ENCODE results near the gene VTI1A. TPM values are rescaled to one million over a fixed set of nuclear protein-coding genes. Genes with fewer than 3 reads are reported as not detected.

VTI1A gene
- total and polyA plus RNA-seq, 2 of the 13 experiments (the other 11 are each of a cell fraction or from before 2014, with no cell fraction given) = 11.7 to 32.7 TPM

- TF ChIP-seq, protein P1, sequence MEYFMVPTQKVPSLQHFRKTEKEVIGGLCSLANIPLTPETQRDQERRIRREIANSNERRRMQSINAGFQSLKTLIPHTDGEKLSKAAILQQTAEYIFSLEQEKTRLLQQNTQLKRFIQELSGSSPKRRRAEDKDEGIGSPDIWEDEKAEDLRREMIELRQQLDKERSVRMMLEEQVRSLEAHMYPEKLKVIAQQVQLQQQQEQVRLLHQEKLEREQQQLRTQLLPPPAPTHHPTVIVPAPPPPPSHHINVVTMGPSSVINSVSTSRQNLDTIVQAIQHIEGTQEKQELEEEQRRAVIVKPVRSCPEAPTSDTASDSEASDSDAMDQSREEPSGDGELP (IDR thresholded peaks at IDR 0.05; ENCODE audit: borderline replicate concordance, low read depth) = peak; percentile 52; the same call in 1 of the 2 replicates
- TF ChIP-seq, protein P2, sequence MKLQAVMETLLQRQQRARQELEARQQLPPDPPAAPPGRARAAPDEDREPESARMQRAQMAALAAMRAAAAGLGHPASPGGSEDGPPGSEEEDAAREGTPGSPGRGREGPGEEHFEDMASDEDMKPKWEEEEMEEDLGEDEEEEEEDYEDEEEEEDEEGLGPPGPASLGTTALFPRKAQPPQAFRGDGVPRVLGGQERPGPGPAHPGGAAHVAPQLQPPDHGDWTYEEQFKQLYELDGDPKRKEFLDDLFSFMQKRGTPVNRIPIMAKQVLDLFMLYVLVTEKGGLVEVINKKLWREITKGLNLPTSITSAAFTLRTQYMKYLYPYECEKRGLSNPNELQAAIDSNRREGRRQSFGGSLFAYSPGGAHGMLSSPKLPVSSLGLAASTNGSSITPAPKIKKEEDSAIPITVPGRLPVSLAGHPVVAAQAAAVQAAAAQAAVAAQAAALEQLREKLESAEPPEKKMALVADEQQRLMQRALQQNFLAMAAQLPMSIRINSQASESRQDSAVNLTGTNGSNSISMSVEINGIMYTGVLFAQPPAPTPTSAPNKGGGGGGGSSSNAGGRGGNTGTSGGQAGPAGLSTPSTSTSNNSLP (IDR thresholded peaks at IDR 0.05; ENCODE audit: low read depth, low read length) = no peak; the same call in none of the 2 replicates
- peak; percentile 53; the same call in 1 of the 2 replicates for TF ChIP-seq CBFB (CRISPR knock-in tag; IDR thresholded peaks at IDR 0.05)
- peak; percentile 63 for TF ChIP-seq DRAP1 (CRISPR knock-in tag; IDR thresholded peaks at IDR 0.05)
- peak; percentile 66 for TF ChIP-seq ZNF18 (CRISPR knock-in tag; IDR thresholded peaks at IDR 0.05; ENCODE audit: insufficient replicate concordance)
- TF ChIP-seq ZNF580 (CRISPR knock-in tag; IDR thresholded peaks at IDR 0.05; ENCODE audit: borderline replicate concordance, low read depth) = 0 out of 2 replicates have a peak, but pooled peaks have one; percentile 74
- no peak for TF ChIP-seq CTCF (CRISPR knock-in tag; IDR thresholded peaks at IDR 0.05)
- no peak for TF ChIP-seq FOXA1 (IDR thresholded peaks at IDR 0.05)
- TF ChIP-seq FOXA1 (CRISPR knock-in tag; IDR thresholded peaks at IDR 0.05) = peak; percentile 55
- TF ChIP-seq ZFP82 (CRISPR knock-in tag; IDR thresholded peaks at IDR 0.05; ENCODE audit: borderline replicate concordance) = no peak
- peak; percentile 98 for TF ChIP-seq ZBTB26 (CRISPR knock-in tag; IDR thresholded peaks at IDR 0.05; ENCODE audit: borderline replicate concordance)
- no peak for TF ChIP-seq ZEB1 (IDR thresholded peaks at IDR 0.05; ENCODE audit: insufficient replicate concordance, low read depth)
- peak; percentile 87 for TF ChIP-seq HDAC2 (CRISPR knock-in tag; IDR thresholded peaks at IDR 0.05)
- no peak for TF ChIP-seq BCL3 (CRISPR knock-in tag; IDR thresholded peaks at IDR 0.05)
- TF ChIP-seq TOPORS (CRISPR knock-in tag; IDR thresholded peaks at IDR 0.05) = no peak
- TF ChIP-seq GABPB1 (CRISPR knock-in tag; IDR thresholded peaks at IDR 0.05) = peak; percentile 49; the same call in 1 of the 2 replicates
- TF ChIP-seq TRIM22 (IDR thresholded peaks at IDR 0.05) = no peak
These were observed 184.7 kb downstream of the VTI1A start (continued) for GRCh38 chr10:112631501-112632400.

All from HepG2 (cell line).